IMR-90 (cell line): Measurements from ENCODE around the gene ROCK1. TPM values are rescaled to one million over a fixed set of nuclear protein-coding genes. Genes with fewer than 3 reads are reported as not detected.

ENCODE experiments used
- ATAC-seq: fragments of 200-7000 bp; cut with Tn5 transposase; 2 replicates; pipeline ENCODE4 v1.9.1; 2020; ENCODE audit warnings: low read depth, mild to moderate bottlenecking, moderate library complexity
- BruUV-seq: library from RNA; stranded (reverse); fragments of 400-500 nt; replicated peaks from 2 replicates; lab custom pipeline; 2021; lab: Mats Ljungman, UMichigan
- CTCF ChIA-PET: fragments of 300-600 bp; formaldehyde crosslinking; extraction: SDS; loops from one replicate; lab custom pipeline; 2021; ENCODE audit warnings: antibody characterized with exemption; lab: Yijun Ruan, JAX
- POLR2A ChIA-PET: fragments of 300-600 bp; sonication (Branson Sonifier 250); formaldehyde crosslinking; loops from one replicate; lab custom pipeline; 2022; ENCODE audit warnings: antibody characterized with exemption; ENCODE audit not compliant: unreplicated experiment; lab: Charles Lee
- DNase-seq: peaks from one replicate; pipeline ENCODE4 v3.0.0; 2013
- H2AFZ ChIP-seq: replicated peaks from 2 replicates; pipeline ENCODE3; 2013; ENCODE audit warnings: low read length, mild to moderate bottlenecking; ENCODE audit not compliant: poor library complexity
- H2AK5ac ChIP-seq: 2 replicates; pipeline ENCODE4 v1.6.1; 2013; ENCODE audit warnings: low read depth, low read length, inconsistent platforms
- H2AK9ac ChIP-seq: replicated peaks from 2 replicates; pipeline ENCODE3; 2013; ENCODE audit warnings: mild to moderate bottlenecking, low read depth, low read length, moderate library complexity; ENCODE audit not compliant: poor library complexity
- H2BK120ac ChIP-seq: 2 replicates; pipeline ENCODE4 v1.6.1; 2013; ENCODE audit warnings: low read depth, low read length, inconsistent platforms
- H2BK15ac ChIP-seq: 3 replicates; pipeline ENCODE4 v1.6.1; 2013; ENCODE audit warnings: low read depth, low read length, inconsistent platforms
- H2BK20ac ChIP-seq: 2 replicates; pipeline ENCODE4 v1.6.1; 2013; ENCODE audit warnings: low read depth, mild to moderate bottlenecking, inconsistent platforms, low read length, moderate library complexity
- H2BK5ac ChIP-seq: 2 replicates; pipeline ENCODE4 v1.6.1; 2013; ENCODE audit warnings: mild to moderate bottlenecking, low read depth, low read length, inconsistent platforms; ENCODE audit not compliant: poor library complexity, severe bottlenecking
- H3K14ac ChIP-seq: replicated peaks from 2 replicates; pipeline ENCODE4 v1.6.1; 2013; ENCODE audit warnings: low read depth, low read length, inconsistent platforms
- H3K18ac ChIP-seq: 2 replicates; pipeline ENCODE4 v1.6.1; 2013; ENCODE audit warnings: low read depth, low read length, control low read depth
- H3K23ac ChIP-seq: 2 replicates; pipeline ENCODE4 v1.6.1; 2013; ENCODE audit warnings: low read depth, low read length, inconsistent platforms
- H3K27ac ChIP-seq: 2 replicates; pipeline ENCODE4 v1.5.1; 2013; ENCODE audit warnings: mild to moderate bottlenecking, control low read depth, low read length; ENCODE audit not compliant: insufficient read depth
- H3K27me3 ChIP-seq: 2 replicates; pipeline ENCODE4 v1.6.1; 2013; ENCODE audit warnings: low read length; ENCODE audit not compliant: control insufficient read depth, insufficient read depth
- H3K36me3 ChIP-seq: 2 replicates; pipeline ENCODE4 v1.6.1; 2013; ENCODE audit warnings: low read length, mixed read lengths; ENCODE audit not compliant: control insufficient read depth, insufficient read depth
- H3K4ac ChIP-seq: 2 replicates; pipeline ENCODE4 v1.6.1; 2013; ENCODE audit warnings: low read depth, low read length, inconsistent platforms
- H3K4me1 ChIP-seq: 2 replicates; pipeline ENCODE4 v1.6.1; 2013; ENCODE audit warnings: low read length, mixed read lengths; ENCODE audit not compliant: control insufficient read depth, insufficient read depth
- H3K4me2 ChIP-seq: 2 replicates; pipeline ENCODE4 v1.6.1; 2013; ENCODE audit warnings: low read depth, mild to moderate bottlenecking, control low read depth, low read length, moderate library complexity
- H3K4me3 ChIP-seq: 2 replicates; pipeline ENCODE4 v1.5.1; 2013; ENCODE audit warnings: low read depth, mild to moderate bottlenecking, control low read depth, low read length, moderate library complexity; ENCODE audit not compliant: insufficient read depth
- H3K56ac ChIP-seq: 2 replicates; pipeline ENCODE4 v1.6.1; 2013; ENCODE audit warnings: low read length, inconsistent platforms; ENCODE audit not compliant: insufficient read depth; ENCODE audit errors: extremely low read depth
- H3K79me1 ChIP-seq, 2 experiments: 2 replicates each; pipeline ENCODE4 v1.6.1; 2013; ENCODE audit warnings: low read length in 2 of 2, inconsistent platforms in 1 of 2, low read depth in 1 of 2
- H3K9ac ChIP-seq: 2 replicates; pipeline ENCODE4 v1.6.1; 2013; ENCODE audit warnings: low read depth, low read length, control low read depth
- H3K9me1 ChIP-seq: 2 replicates; pipeline ENCODE4 v1.6.1; 2013; ENCODE audit warnings: low read length, inconsistent platforms; ENCODE audit not compliant: insufficient read depth
- H3K9me3 ChIP-seq: 2 replicates; pipeline ENCODE4 v1.6.1; 2013; ENCODE audit warnings: low read length; ENCODE audit not compliant: control insufficient read depth, insufficient read depth
- H4K20me1 ChIP-seq: 2 replicates; pipeline ENCODE4 v1.6.1; 2013; ENCODE audit warnings: low read length, inconsistent platforms; ENCODE audit not compliant: insufficient read depth
- H4K5ac ChIP-seq: 2 replicates; pipeline ENCODE4 v1.6.1; 2013; ENCODE audit warnings: mild to moderate bottlenecking, low read depth, low read length, control low read depth
- H4K8ac ChIP-seq, 2 experiments: 2 replicates each; pipeline ENCODE4 v1.6.1; 2013; ENCODE audit warnings: low read depth in 2 of 2, low read length in 2 of 2, control low read depth in 1 of 2, inconsistent platforms in 1 of 2
- H4K91ac ChIP-seq: 2 replicates; pipeline ENCODE4 v1.6.1; 2013; ENCODE audit warnings: low read depth, low read length, inconsistent platforms; ENCODE audit not compliant: insufficient read depth
- ELK1 ChIP-seq: fragments of 150-350 bp; IDR thresholded peaks from 2 replicates; pipeline ENCODE4 v1.6.1; 2016; ENCODE audit warnings: low read depth, mild to moderate bottlenecking, low read length, moderate library complexity, borderline replicate concordance
- WGBS, 2 experiments: methylation state at CpG; one replicate each; pipeline versions ENCODE4 v1.1.5 to v1.1.7; 2013; ENCODE audit warnings: missing lambda C conversion rate in 2 of 2; ENCODE audit not compliant: insufficient read length in 1 of 2; ENCODE audit errors: extremely low coverage in 2 of 2; 5-methylcytosine and 5-hydroxymethylcytosine counted together
- dilution Hi-C: fragments of 300-500 bp; cut with HindIII; formaldehyde crosslinking; loops from one replicate; pipeline ENCODE4 v1.14.3; 2018; ENCODE audit warnings: low sequenced_read_pairs; ENCODE audit not compliant: unreplicated experiment
- in situ Hi-C: fragments of 300-500 bp; cut with MboI; formaldehyde crosslinking; loops from 3 replicates; pipeline ENCODE4 v1.14.3; 2019; ENCODE audit warnings: low sequenced_read_pairs, inconsistent platforms, mixed read lengths
- intact Hi-C: fragments of 100-400 bp; cut with micrococcal nuclease; formaldehyde crosslinking; loops from 2 replicates; pipeline ENCODE4 v1.10.0; 2022
- polyA plus RNA-seq, 3 experiments: library from polyadenylated mRNA; depleted of rRNA; stranded (reverse); fragments of >200 nt; gene quantifications; 2 replicates each; pipeline ENCODE4 v1.2.3, GENCODE V29; 2012; ENCODE audit warnings: low replicate concordance in 1 of 3
- total RNA-seq: library from RNA; depleted of rRNA; stranded (reverse); fragments of >200 nt; gene quantifications from 2 replicates; pipeline ENCODE4 v1.2.3, GENCODE V29; 2012
- TF ChIP-seq, protein P1 (sequence below): conservative IDR thresholded peaks from 2 replicates; pipeline ENCODE4 v1.5.1; 2012; ENCODE audit warnings: mild to moderate bottlenecking, low read depth, low read length, improper control_type of control experiment

The ROCK1 gene
- total and polyA plus RNA-seq, 2 of the 4 experiments (the other 2 are of a cell fraction): 9.9 to 17.0 TPM

DNA sequence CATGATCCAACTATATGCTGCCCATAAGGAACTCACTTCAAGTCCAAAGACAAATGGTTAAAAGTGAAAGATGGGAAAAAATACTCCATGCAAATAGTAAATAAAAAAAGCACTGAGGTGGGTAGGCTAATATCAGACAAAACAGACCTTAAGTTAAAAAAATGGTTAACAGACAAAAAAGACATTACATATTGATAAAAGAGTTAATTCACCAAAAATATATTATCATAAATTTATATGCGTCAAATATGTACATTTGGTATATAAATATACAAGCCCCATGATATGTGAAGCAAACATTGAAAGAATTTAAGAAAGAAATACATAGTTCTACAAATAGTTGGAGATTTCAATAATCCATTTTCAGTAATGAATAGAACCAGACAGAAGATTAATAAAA, 31.0 kb downstream of the ROCK1 start:
- WGBS, 2 experiments: no CpG with 5 or more reads among the region's 1 CpG
- H4K91ac ChIP-seq: no peak overlapping the region
- ChIA-PET CTCF (no interaction called here), POLR2A (no interaction called here)
- intact Hi-C loops (loop anchor here (5.0 kb wide), 2 partner anchors 33 to 93 kb away; no protein-coding TSS in a partner anchor), in situ Hi-C loops (no loop called here), dilution Hi-C loops (no loop called here)
- H3K9me1 ChIP-seq: peaks cover 13% of the 10 kb centered on the region
- no peak overlapping the region for H3K56ac ChIP-seq
- H2AK9ac ChIP-seq: no peak overlapping the region
- ATAC-seq (no peak), DNase-seq (no peak)
- TF ChIP-seq, protein P1, sequence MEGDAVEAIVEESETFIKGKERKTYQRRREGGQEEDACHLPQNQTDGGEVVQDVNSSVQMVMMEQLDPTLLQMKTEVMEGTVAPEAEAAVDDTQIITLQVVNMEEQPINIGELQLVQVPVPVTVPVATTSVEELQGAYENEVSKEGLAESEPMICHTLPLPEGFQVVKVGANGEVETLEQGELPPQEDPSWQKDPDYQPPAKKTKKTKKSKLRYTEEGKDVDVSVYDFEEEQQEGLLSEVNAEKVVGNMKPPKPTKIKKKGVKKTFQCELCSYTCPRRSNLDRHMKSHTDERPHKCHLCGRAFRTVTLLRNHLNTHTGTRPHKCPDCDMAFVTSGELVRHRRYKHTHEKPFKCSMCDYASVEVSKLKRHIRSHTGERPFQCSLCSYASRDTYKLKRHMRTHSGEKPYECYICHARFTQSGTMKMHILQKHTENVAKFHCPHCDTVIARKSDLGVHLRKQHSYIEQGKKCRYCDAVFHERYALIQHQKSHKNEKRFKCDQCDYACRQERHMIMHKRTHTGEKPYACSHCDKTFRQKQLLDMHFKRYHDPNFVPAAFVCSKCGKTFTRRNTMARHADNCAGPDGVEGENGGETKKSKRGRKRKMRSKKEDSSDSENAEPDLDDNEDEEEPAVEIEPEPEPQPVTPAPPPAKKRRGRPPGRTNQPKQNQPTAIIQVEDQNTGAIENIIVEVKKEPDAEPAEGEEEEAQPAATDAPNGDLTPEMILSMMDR: no peak
- TF ChIP-seq ELK1: no peak
- no peak overlapping the region for H4K8ac ChIP-seq
- H2BK5ac ChIP-seq: no peak overlapping the region
- H4K5ac ChIP-seq: no peak overlapping the region
- H3K4me1 ChIP-seq: no peaks in the 10 kb centered on the region
- H4K20me1 ChIP-seq: peaks cover 74% of the 10 kb centered on the region
- H2AFZ ChIP-seq: no peak overlapping the region
- no peak overlapping the region for H3K23ac ChIP-seq
- no peak overlapping the region for H2BK120ac ChIP-seq
- H3K4me2 ChIP-seq: no peak overlapping the region
- peaks cover 16 to 56% of the 10 kb centered on the region in 2 experiments for H3K79me1 ChIP-seq
- no TSS peak for BruUV-seq
- H2AK5ac ChIP-seq: no peak overlapping the region
- no peak overlapping the region for H3K4ac ChIP-seq
- no peak overlapping the region for H2BK15ac ChIP-seq
- no peak overlapping the region for H3K14ac ChIP-seq
- no peak overlapping the region for H3K9ac ChIP-seq
- H3K27me3 ChIP-seq: no peaks in the 10 kb centered on the region
- H3K4me3 ChIP-seq: no peak overlapping the region
- H3K18ac ChIP-seq: no peak overlapping the region
- H3K36me3 ChIP-seq: no peaks in the 10 kb centered on the region
- H3K9me3 ChIP-seq: no peaks in the 10 kb centered on the region; the same call in 1 of the 2 replicates
- H2BK20ac ChIP-seq: no peak overlapping the region
- H3K27ac ChIP-seq: no peak overlapping the region
